GM18505 (cell line): Measurements from ENCODE around the gene MEX3A.
"Not testable (repeated sequence)": the region's sequence is repeated elsewhere in the genome, so short reads cannot be mapped to it uniquely, and the experiment has no call there.

Experiments
- ATAC-seq: cut with Tn5 transposase; IDR thresholded peaks from one replicate; pipeline ENCODE4 v1.9.1; 2021; ENCODE audit not compliant: unreplicated experiment
- POLR2A ChIP-seq: IDR thresholded peaks from 4 replicates; pipeline ENCODE4 v1.6.1; 2011; ENCODE audit warnings: borderline replicate concordance; ENCODE audit not compliant: insufficient read depth, insufficient read length; ENCODE audit errors: extremely low read depth

MEX3A gene

DNA sequence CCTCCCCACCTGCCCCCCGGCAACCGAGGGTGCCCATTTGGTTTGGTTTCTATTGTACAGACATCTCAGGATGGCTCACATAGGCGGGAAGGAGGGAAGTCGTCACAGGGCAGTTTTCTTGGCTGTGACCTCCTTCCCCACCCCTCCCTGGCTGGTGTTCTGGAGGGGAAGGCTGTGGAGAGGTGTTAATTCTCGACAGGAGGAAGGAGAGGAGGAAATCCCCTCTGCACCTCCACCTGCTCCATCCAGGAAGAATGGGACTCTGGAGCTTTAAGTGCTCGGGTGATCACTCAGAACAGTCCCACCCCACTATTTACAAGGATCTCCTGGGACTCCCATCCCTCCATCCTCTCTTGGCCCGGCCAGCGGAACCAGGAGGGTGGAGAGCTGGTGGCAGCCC lies 7.6 kb downstream of the MEX3A start:
- TF ChIP-seq POLR2A, result no peak

DNA sequence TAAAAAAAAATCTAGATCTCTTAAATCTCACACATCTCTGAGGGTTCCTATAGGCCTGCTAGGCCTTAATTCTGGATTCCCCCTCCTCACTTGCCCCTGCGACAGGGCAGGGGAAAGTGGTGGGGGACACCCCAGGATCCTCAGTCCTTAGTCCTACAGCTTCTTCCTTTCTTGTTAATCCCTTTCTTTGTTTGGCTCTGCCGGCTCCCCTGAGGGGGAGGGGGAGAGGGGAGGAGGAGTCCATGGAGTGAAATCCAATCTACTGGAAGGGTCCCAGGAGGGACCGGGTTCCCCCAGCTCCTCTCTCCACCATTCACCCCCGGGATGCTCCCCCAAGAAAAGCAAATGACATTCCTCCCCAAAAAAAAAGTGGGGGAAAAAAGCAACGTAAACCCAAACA lies 8.5 kb downstream of the MEX3A start:
- no peak for ATAC-seq
- TF ChIP-seq POLR2A, result no peak

More for the DNA sequence above, 7.6 kb downstream of the MEX3A start:
- ATAC-seq, result no peak

DNA sequence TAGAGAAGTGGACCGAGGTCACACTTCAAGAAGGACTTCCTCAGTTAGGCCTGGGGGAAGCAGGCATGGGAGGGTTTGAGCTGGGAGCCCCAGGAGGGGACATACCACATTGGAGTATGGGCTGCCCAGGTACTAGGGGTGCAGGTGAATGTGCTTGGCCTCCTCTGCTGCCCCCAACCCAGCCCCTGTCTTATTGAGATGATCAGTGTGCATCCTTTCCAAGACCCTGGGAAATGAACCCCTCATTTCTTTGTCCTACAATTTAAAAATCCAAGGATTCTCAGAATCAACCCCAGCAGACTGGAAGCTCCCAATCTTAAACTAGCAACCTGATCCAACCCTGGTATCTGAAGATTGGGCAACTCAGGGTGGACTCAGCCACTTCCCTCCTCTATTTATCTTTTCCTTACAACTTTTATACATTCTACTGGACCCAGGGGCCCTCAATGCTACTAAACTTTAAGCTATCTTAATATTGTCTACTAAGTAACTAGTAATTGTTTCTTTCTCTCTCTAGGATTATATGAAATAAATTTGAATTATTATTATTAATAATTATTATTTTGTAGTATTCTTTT lies 9.1 kb downstream of the MEX3A start:
- no peak for TF ChIP-seq POLR2A
- no peak for ATAC-seq

- ATAC-seq, result no peak
- TF ChIP-seq POLR2A, result no peak
These were observed 10.0 kb downstream of the MEX3A start for GRCh38 chr1:156072251-156072650.

GRCh38 chr1:156071332-156071816 lies 10.9 kb downstream of the MEX3A start:
- ATAC-seq, result not testable (repeated sequence)

DNA sequence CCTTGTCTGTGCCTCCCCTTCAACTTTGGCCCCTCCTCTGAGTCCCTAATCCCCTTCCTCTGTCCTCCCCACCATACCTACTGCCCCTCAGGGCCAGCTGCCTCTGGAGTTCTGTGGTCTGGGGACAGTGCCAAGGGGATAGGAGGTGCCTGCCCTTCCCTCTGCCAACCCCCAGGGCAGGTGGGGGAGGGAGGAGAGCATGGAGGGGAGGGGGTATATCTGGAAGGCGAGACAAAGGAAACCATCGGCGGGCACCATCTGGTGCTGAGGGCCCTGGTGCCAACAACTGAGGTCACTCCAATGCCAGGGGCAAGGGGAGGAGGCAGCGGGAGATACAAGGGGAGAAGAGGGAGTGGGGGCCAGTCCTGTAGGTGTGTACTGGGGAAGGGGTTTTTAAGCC lies 11.7 kb downstream of the MEX3A start:
- ATAC-seq, result no peak
- no peak for TF ChIP-seq POLR2A

GRCh38 chr1:156069490-156070455 lies 12.5 kb downstream of the MEX3A start:
- no peak for TF ChIP-seq POLR2A
- ATAC-seq, result no peak

GRCh38 chr1:156067262-156067661 lies 15.0 kb downstream of the MEX3A start:
- no peak for ATAC-seq

GRCh38 chr1:156065871-156066270 lies 16.4 kb downstream of the MEX3A start:
- TF ChIP-seq POLR2A, result no peak
- ATAC-seq, result no peak

More at GRCh38 chr1:156067262-156067661, 15.0 kb downstream of the MEX3A start:
- no peak for TF ChIP-seq POLR2A

DNA sequence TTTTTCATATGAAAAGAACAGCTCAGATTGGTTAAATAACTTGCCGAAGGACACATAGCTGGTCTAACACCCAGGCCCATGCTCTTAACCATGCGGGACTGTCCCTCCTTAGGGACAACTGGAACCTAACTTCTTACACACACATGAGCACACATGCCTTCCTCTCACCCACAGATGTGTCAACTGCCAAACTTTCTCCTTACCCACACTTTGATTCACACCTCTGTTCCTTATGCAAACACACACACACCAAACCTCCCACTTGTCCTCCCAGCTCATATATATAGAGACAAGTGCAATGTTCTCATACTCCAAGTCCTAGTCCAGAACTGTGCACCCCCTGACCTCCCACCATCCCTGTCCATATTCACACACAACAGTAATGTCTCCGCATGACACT lies 17.1 kb downstream of the MEX3A start:
- no peak for ATAC-seq
- TF ChIP-seq POLR2A, result no peak

DNA sequence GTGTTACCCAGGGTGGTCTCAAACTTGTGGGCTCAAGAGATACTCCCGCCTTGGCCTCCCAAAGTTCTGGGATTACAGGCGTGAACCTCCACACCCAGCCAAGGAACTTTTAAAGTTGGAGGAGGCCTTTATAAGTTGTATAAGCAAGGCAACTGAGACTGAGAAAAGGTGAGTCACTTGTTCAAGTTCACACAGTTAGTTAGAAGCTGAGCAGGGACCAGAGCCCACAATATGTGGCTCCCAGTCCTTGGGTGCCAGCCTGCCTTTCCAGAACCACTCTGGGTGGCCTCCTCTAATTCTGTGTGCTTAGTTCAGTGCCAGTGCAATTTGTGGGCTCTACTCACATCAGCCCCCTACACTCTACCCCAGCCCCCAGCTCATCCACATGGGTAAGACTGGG lies 17.6 kb downstream of the MEX3A start:
- no peak for ATAC-seq
- no peak for TF ChIP-seq POLR2A

DNA sequence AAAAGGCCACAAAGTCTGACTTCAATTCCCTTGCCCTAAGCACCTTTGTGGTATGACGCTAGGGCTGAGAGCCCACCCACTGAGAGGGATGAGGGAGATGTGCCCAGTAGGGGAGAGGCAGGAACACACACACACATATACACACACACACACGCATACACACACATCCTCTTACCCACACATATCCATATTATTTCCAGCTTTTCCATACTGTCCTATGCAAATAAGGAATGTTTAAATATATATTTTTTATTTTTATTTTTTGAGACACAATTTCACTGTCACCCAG lies 18.3 kb downstream of the MEX3A start:
- ATAC-seq, result no peak
- no peak for TF ChIP-seq POLR2A

DNA sequence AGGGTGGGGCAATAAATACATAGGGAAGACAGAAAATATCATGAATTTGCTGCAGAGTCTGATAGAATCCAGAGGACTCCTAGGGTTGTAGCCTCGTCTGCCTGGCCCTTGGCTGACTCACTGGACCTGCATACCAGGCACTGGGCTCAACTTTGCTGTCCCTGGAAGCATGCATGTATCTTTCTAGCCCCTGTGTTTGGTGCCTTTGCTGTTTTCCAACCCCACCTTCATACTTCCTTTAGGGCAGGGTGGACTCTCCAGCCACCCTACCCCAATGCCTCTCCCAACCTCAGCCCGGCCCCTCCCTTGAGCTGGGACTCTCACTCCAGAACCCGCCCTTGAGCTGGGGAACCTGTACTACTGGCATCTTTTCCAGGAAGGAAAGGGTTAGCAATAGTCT lies 20.1 kb downstream of the MEX3A start:
- no peak for TF ChIP-seq POLR2A
- no peak for ATAC-seq

DNA sequence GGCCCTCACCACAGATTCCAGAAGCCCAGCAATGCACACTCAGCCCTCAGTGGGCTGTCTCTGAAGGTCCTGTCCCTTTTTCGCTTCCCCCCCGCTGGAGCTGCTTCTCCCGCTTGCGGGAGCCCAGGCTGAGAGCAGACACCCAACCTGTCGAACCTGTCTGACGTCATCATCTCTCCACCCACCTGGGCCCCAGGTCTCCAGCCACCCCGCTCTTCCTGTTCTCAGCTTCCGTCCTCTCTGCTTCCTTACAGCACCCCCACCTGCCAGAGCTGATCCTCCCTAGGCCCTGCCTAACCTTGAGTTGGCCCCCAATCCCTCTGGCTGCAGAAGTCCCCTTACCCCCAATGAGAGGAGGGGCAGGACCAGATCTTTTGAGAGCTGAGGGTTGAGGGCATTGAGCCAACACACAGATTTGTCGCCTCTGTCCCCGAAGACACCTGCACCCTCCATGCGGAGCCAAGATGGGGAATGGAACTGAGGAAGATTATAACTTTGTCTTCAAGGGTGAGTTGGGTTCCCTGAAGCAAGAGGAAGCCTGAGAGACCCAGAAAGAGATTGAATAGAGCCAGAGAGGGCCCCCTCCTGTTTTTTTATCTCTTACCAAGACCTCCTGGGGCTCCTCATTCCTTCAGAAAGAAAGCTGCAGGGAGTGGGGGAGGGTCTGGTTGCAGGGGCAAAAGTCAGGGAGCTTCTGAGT lies 21.2 kb downstream of the MEX3A start, which contains the start of gene RAB25:
Gene RAB25 (plus strand): TSS at position 224 of the 700 bp plus-strand sequence. CDS start 241 bp downstream, at position 465.
- no peak for TF ChIP-seq POLR2A
- no peak for ATAC-seq

GRCh38 chr1:156056326-156056849 lies 25.9 kb downstream of the MEX3A start:
- no peak for TF ChIP-seq POLR2A
- ATAC-seq, result no peak
